A549 treated with AZD9567 at 1 μM for 4 hours (cell line): ENCODE measurements around the gene C3orf33. TPM values are rescaled to one million over a fixed set of nuclear protein-coding genes. Genes with fewer than 3 reads are reported as not detected.

Experiments
- total RNA-seq: library from RNA; stranded (reverse); fragments of 200-300 nt; extraction: Qiagen RNA extraction; gene quantifications from 5 replicates; pipeline ENCODE4 v1.2.3, GENCODE V29; 2022; ENCODE audit not compliant: insufficient read depth

Gene C3orf33, protein sequence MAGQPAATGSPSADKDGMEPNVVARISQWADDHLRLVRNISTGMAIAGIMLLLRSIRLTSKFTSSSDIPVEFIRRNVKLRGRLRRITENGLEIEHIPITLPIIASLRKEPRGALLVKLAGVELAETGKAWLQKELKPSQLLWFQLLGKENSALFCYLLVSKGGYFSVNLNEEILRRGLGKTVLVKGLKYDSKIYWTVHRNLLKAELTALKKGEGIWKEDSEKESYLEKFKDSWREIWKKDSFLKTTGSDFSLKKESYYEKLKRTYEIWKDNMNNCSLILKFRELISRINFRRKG
- total RNA-seq, result 3.7 to 5.8 TPM (median 5.4 TPM) in 5 replicates

DNA sequence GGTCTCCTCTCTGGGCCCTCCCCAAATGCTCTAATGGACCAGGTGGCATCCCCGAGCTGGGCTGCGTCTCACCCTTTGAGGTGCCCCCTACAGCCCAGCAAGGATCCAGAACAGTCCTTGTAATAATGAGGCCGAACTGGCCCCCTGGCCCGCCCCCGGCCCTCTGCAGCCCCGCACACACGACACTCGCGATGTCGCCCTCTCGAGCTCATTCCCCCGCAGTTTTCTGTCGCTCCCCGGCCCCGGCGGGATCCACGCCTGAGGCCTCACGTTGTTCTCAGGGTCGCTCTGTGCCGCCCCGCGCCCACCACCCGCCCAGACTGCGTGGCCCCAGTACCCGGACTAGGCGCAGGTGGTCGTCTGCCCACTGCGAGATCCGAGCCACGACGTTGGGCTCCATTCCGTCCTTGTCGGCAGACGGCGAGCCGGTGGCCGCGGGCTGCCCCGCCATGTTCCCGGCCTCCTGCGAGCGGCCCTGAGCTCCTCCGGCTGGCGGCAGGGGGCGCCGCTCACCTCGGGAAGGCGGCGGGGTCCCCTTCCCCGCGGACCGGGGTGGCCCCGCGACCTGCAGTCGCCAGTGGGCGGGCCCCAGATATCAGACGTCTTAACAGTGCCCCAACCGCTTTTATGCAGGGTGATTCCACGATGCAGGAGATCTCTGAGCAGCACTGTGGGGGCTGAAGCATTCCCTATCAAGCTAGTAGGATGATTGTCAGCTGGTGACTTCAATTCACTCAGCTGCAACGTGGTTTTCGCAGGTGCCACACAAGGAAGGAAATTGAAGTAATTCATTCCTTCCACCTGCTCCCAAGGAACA is at the start of gene C3orf33:
TSS of gene C3orf33 (minus strand) at position 477 of the 817 bp plus-strand sequence. CDS start at position 451, 26 bp downstream.

DNA sequence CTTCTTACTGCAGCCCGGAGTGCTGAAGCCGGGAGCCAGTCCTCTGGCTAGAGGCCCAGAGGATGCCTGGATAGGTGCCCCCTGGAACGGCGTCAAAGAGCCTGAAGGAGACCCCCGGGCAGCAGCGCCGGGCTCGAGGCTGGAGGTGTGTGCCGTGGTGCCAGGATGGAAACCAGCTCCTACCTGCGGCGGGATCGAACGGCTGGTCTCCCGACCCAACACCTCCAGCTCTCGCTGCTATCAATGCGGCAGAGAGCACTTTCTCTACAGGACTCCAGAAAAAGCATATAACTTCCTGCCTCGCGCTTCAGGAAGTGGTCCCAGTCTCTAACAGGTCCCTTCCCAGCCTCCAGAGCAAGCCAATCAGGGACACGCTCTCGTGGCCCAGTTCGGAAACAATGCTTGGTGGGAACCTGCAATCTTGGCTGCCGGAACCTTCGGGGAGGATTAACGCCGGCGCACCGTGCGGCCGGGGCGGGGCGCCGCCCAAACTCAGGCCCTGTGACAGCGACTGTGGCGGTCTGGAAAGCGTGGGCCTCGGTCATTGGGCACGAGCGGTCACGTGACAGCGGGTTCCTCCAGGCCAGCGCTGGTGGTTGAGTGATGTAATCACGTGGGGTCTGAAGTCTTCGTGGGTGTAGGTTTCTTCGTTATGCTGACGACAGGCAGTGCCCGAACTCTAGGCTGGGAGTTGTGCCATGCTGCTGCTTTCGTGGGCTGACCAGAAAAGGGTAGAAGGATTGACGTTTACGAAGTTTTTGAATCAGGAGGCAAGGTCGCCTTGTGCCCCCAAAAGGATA is 48.3 kb upstream of the C3orf33 start, which contains the start of gene SLC33A1:
TSS of gene SLC33A1 (minus strand) at position 287 of the 800 bp plus-strand sequence. CDS start 430 bp downstream, outside the sequence.

DNA sequence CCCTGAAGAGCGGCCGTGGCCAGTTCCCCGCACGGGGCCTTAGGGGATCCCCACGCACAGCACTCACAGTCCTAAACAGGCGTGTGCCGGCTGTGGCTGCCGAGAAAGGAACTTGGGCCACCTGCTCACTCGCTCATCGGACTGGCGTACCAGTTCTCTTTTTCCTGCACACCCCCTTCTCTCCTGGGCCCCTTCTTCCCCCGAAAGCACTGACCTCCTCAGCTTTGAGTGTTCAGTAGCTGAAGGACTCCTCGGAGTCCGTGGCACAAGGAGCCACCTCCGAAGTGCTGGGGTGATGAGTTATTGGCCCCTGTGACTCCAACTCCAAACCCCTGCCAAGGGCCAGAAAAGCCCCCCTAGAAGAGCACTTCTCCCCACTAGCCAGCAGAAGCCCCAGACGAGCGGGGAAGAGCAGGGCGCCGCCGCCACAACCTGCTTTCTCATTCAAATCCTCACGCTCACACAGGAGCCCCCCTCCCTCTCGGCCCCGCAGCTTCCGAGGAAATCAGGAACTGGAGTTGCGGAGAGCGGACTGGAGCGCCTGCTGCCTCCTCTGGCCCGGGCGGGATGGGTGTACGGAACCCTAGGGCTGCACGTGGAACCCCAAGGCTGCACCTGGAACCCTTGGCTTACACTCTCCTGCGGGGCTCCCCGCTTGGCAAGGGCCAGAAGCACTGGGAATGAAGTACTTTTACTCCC is 61.3 kb downstream of the C3orf33 start, which contains the start of gene PLCH1:
TSS of gene PLCH1 (minus strand) at position 446 of the 699 bp plus-strand sequence. CDS start 40,847 bp downstream, outside the sequence.

Other genes with a start within 250 kb of the C3orf33 start
- 0.72 to 0.76 TPM (median 0.73 TPM) in 4 of 5 replicates, not detected in the other for gene PLCH1, start 61.2 kb downstream of the C3orf33 start, total RNA-seq
- 11.2 to 16.0 TPM (median 15.0 TPM) in 5 replicates for gene SLC33A1, start 48.1 kb upstream of the C3orf33 start, total RNA-seq
- gene GMPS, start 64.4 kb upstream of the C3orf33 start, total RNA-seq, result 71.8 to 125 TPM (median 77.8 TPM) in 5 replicates